H9 (cell line): Measurements from ENCODE around the gene SRRM2. TPM values are rescaled to one million over a fixed set of nuclear protein-coding genes. Genes with fewer than 3 reads are reported as not detected.
A peak's percentile ranks its signal among the peaks of the same experiment; 100 is the strongest.

Source experiments
- DNase-seq: peaks from one replicate; pipeline ENCODE4 v3.0.0-alpha.2; 2017
- H2AFZ ChIP-seq: one replicate; pipeline ENCODE4 v1.6.1; 2013; ENCODE audit warnings: mild to moderate bottlenecking, low read length, control low read depth, moderate library complexity
- H2AK5ac ChIP-seq: 2 replicates; pipeline ENCODE4 v1.6.1; 2013; ENCODE audit warnings: low read length, control low read depth, mixed read lengths; ENCODE audit not compliant: insufficient read length
- H2BK120ac ChIP-seq: one replicate; pipeline ENCODE4 v1.6.1; 2013; ENCODE audit warnings: low read depth, mild to moderate bottlenecking, low read length, control low read depth, inconsistent platforms; ENCODE audit not compliant: poor library complexity, severe bottlenecking
- H2BK12ac ChIP-seq: 2 replicates; pipeline ENCODE4 v1.6.1; 2013; ENCODE audit warnings: low read length, control low read depth, mixed read lengths, low read depth; ENCODE audit not compliant: insufficient read length
- H2BK15ac ChIP-seq: 2 replicates; pipeline ENCODE4 v1.6.1; 2013; ENCODE audit warnings: low read depth, low read length, control low read depth
- H2BK20ac ChIP-seq: one replicate; pipeline ENCODE4 v1.6.1; 2013; ENCODE audit warnings: low read depth, mild to moderate bottlenecking, low read length, control low read depth, inconsistent platforms; ENCODE audit not compliant: poor library complexity, severe bottlenecking
- H2BK5ac ChIP-seq: 2 replicates; pipeline ENCODE4 v1.6.1; 2013; ENCODE audit warnings: low read length, control low read depth, mixed read lengths; ENCODE audit not compliant: insufficient read length
- H3K14ac ChIP-seq: 2 replicates; pipeline ENCODE4 v1.6.1; 2013; ENCODE audit warnings: low read length, control low read depth; ENCODE audit not compliant: insufficient read depth
- H3K18ac ChIP-seq: 2 replicates; pipeline ENCODE4 v1.6.1; 2013; ENCODE audit warnings: low read depth, mild to moderate bottlenecking, mixed read lengths, low read length, control low read depth; ENCODE audit not compliant: insufficient read length
- H3K23ac ChIP-seq: 2 replicates; pipeline ENCODE4 v1.6.1; 2013; ENCODE audit warnings: low read length, control low read depth, mixed read lengths, low read depth; ENCODE audit not compliant: insufficient read length
- H3K23me2 ChIP-seq: 2 replicates; pipeline ENCODE4 v1.6.1; 2013; ENCODE audit warnings: low read depth, mild to moderate bottlenecking, mixed read lengths, low read length, control low read depth; ENCODE audit not compliant: insufficient read length, poor library complexity, severe bottlenecking
- H3K27ac ChIP-seq: 2 replicates; pipeline ENCODE4 v1.5.1; 2013; ENCODE audit warnings: low read length, control low read depth, mixed read lengths, low read depth; ENCODE audit not compliant: insufficient read length
- H3K27me3 ChIP-seq: 2 replicates; pipeline ENCODE4 v1.6.1; 2013; ENCODE audit warnings: low read length, control low read depth, inconsistent platforms; ENCODE audit not compliant: insufficient read depth
- H3K4ac ChIP-seq: 2 replicates; pipeline ENCODE4 v1.6.1; 2013; ENCODE audit warnings: low read depth, mild to moderate bottlenecking, control low read depth, inconsistent platforms, low read length, moderate library complexity
- H3K4me1 ChIP-seq: 2 replicates; pipeline ENCODE4 v1.6.1; 2013; ENCODE audit warnings: low read length, control low read depth, inconsistent platforms; ENCODE audit not compliant: insufficient read depth
- H3K4me2 ChIP-seq: 2 replicates; pipeline ENCODE4 v1.6.1; 2013; ENCODE audit warnings: low read length, control low read depth, mixed read lengths; ENCODE audit not compliant: insufficient read length, insufficient read depth
- H3K56ac ChIP-seq: 2 replicates; pipeline ENCODE4 v1.6.1; 2013; ENCODE audit warnings: low read depth, mild to moderate bottlenecking, mixed read lengths, low read length, control low read depth; ENCODE audit not compliant: insufficient read length
- H3K79me1 ChIP-seq: 2 replicates; pipeline ENCODE4 v1.6.1; 2013; ENCODE audit warnings: low read depth, mild to moderate bottlenecking, moderate library complexity, low read length, control low read depth, inconsistent platforms; ENCODE audit not compliant: insufficient read depth, poor library complexity, severe bottlenecking
- H3K79me2 ChIP-seq: 2 replicates; pipeline ENCODE4 v1.6.1; 2013; ENCODE audit warnings: low read length, control low read depth, inconsistent platforms; ENCODE audit not compliant: insufficient read depth
- H3K9ac ChIP-seq: 2 replicates; pipeline ENCODE4 v1.6.1; 2013; ENCODE audit warnings: low read length, control low read depth, mixed read lengths; ENCODE audit not compliant: insufficient read length; ENCODE audit errors: extremely low read depth
- H3K9me3 ChIP-seq: one replicate; pipeline ENCODE4 v1.6.1; 2013; ENCODE audit warnings: low read depth, low read length, inconsistent platforms; ENCODE audit not compliant: control insufficient read depth
- H3T11ph ChIP-seq: one replicate; pipeline ENCODE4 v1.6.1; 2013; ENCODE audit warnings: mild to moderate bottlenecking, low read length, control low read depth, inconsistent platforms
- H4K20me1 ChIP-seq: one replicate; pipeline ENCODE4 v1.6.1; 2013; ENCODE audit not compliant: control insufficient read depth, insufficient read length, insufficient read depth
- H4K5ac ChIP-seq: 2 replicates; pipeline ENCODE4 v1.6.1; 2013; ENCODE audit warnings: low read depth, mild to moderate bottlenecking, mixed read lengths, low read length, control low read depth; ENCODE audit not compliant: insufficient read length
- H4K8ac ChIP-seq: replicated peaks from 2 replicates; pipeline ENCODE4 v1.6.1; 2013; ENCODE audit warnings: low read length, control low read depth, mixed read lengths, low read depth; ENCODE audit not compliant: insufficient read length
- H4K91ac ChIP-seq: 2 replicates; pipeline ENCODE4 v1.6.1; 2013; ENCODE audit warnings: low read depth, mild to moderate bottlenecking, moderate library complexity, mixed read lengths, low read length, control low read depth; ENCODE audit not compliant: insufficient read length
- H3K27ac Mint-ChIP-seq, 3 experiments: 2 replicates in 2 of 3; 3 replicates in 1 of 3; pipeline ENCODE4 v1.8.0; 2020 to 2021; ENCODE audit warnings: mixed read lengths in 3 of 3, mild to moderate bottlenecking in 1 of 3, moderate library complexity in 1 of 3
- H3K27me3 Mint-ChIP-seq: 2 replicates; pipeline ENCODE4 v1.8.0; 2021; ENCODE audit warnings: low read depth, mild to moderate bottlenecking, moderate library complexity, mixed read lengths
- H3K36me3 Mint-ChIP-seq, 3 experiments: 2 replicates in 2 of 3; 3 replicates in 1 of 3; pipeline ENCODE4 v1.8.0; 2020 to 2021; ENCODE audit warnings: low read depth in 3 of 3, mixed read lengths in 3 of 3; ENCODE audit not compliant: insufficient read depth in 1 of 3
- H3K4me1 Mint-ChIP-seq, 2 experiments: 2 replicates each; pipeline ENCODE4 v1.8.0; 2020; ENCODE audit warnings: mixed read lengths in 2 of 2
- H3K4me3 Mint-ChIP-seq, 2 experiments: 2 replicates in 1 of 2; 3 replicates in 1 of 2; pipeline ENCODE4 v1.8.0; 2020 to 2021; ENCODE audit warnings: mild to moderate bottlenecking in 2 of 2, mixed read lengths in 2 of 2, moderate library complexity in 1 of 2
- H3K9me3 Mint-ChIP-seq, 2 experiments: 2 replicates in 1 of 2; 3 replicates in 1 of 2; pipeline ENCODE4 v1.8.0; 2020; ENCODE audit warnings: mild to moderate bottlenecking in 2 of 2, mixed read lengths in 2 of 2, moderate library complexity in 1 of 2
- WGBS: extraction: QIAGEN DNeasy Blood & Tissue Kit; methylation state at CpG from one replicate; pipeline ENCODE4 v1.1.7; 2013; ENCODE audit warnings: missing lambda C conversion rate, low lambda C conversion rate, mixed read lengths; ENCODE audit not compliant: insufficient read length; ENCODE audit errors: extremely low coverage; 5-methylcytosine and 5-hydroxymethylcytosine counted together
- total RNA-seq: library from RNA; stranded (reverse); gene quantifications from 2 replicates; pipeline ENCODE4 v1.2.1, GENCODE V29; 2021
- TF ChIP-seq, protein P1 (sequence below): fragments of 200-600 bp; sonication (generic); conservative IDR thresholded peaks from 3 replicates; pipeline ENCODE4 v1.8.0; 2021; ENCODE audit warnings: antibody characterized with exemption, mild to moderate bottlenecking

SRRM2 gene
- total RNA-seq, 1 experiment from 2014 or later = 694 TPM

- peak overlapping the region in 1 of 2 experiments; percentile 11; a peak in 1 of 5 replicates for H3K4me3 Mint-ChIP-seq
- no peak overlapping the region for H4K8ac ChIP-seq
- H3K4me1 ChIP-seq = no peaks in the 10 kb centered on the region
- H3K27me3 Mint-ChIP-seq = peaks cover 5% of the 10 kb centered on the region
- H2BK20ac ChIP-seq = no peak overlapping the region
- H3K23ac ChIP-seq = no peak overlapping the region
- H3K4me1 Mint-ChIP-seq = peaks cover 14 to 39% of the 10 kb centered on the region in 2 experiments
- H3K27ac ChIP-seq = no peak overlapping the region
- no peak overlapping the region for H3K18ac ChIP-seq
- H3K4me2 ChIP-seq = no peak overlapping the region
- H3K9me3 ChIP-seq = no peaks in the 10 kb centered on the region
- H4K91ac ChIP-seq = no peak overlapping the region
- H2AFZ ChIP-seq = no peak overlapping the region
- H3K27me3 ChIP-seq = no peaks in the 10 kb centered on the region
- no peak overlapping the region for H3K9ac ChIP-seq
- no peaks in the 10 kb centered on the region for H4K20me1 ChIP-seq
- H2AK5ac ChIP-seq = no peak overlapping the region
- H3K79me1 ChIP-seq = peaks cover 13% of the 10 kb centered on the region
- H3K27ac Mint-ChIP-seq = peak overlapping the region in 2 of 3 experiments; percentile 32 to 87; a peak in 4 of 7 replicates
- no peak overlapping the region for H3K4ac ChIP-seq
- H2BK12ac ChIP-seq = no peak overlapping the region
- peak; percentile 33 for DNase-seq
- H3K23me2 ChIP-seq = peaks cover 5% of the 10 kb centered on the region
- H2BK5ac ChIP-seq = no peak overlapping the region
- H3K79me2 ChIP-seq = peaks cover 9% of the 10 kb centered on the region; the same call in 1 of the 2 replicates
- H2BK15ac ChIP-seq = no peak overlapping the region
- H3K36me3 Mint-ChIP-seq = peaks cover 52 to 94% (median 83%) of the 10 kb centered on the region in 3 experiments
- H3K9me3 Mint-ChIP-seq = peaks cover 0 to 3% of the 10 kb centered on the region in 2 experiments; a peak in 3 of 5 replicates
- H4K5ac ChIP-seq = no peak overlapping the region
- H3T11ph ChIP-seq = no peak overlapping the region
- TF ChIP-seq, protein P1, sequence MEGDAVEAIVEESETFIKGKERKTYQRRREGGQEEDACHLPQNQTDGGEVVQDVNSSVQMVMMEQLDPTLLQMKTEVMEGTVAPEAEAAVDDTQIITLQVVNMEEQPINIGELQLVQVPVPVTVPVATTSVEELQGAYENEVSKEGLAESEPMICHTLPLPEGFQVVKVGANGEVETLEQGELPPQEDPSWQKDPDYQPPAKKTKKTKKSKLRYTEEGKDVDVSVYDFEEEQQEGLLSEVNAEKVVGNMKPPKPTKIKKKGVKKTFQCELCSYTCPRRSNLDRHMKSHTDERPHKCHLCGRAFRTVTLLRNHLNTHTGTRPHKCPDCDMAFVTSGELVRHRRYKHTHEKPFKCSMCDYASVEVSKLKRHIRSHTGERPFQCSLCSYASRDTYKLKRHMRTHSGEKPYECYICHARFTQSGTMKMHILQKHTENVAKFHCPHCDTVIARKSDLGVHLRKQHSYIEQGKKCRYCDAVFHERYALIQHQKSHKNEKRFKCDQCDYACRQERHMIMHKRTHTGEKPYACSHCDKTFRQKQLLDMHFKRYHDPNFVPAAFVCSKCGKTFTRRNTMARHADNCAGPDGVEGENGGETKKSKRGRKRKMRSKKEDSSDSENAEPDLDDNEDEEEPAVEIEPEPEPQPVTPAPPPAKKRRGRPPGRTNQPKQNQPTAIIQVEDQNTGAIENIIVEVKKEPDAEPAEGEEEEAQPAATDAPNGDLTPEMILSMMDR = no peak
- H3K56ac ChIP-seq = no peak overlapping the region
- no peak overlapping the region for H2BK120ac ChIP-seq
- no peak overlapping the region for H3K14ac ChIP-seq
- WGBS = no CpG with 5 or more reads among the region's 18 CpGs
Measured at GRCh38 chr16:2771496-2772402, 19.3 kb downstream of the SRRM2 start.
